HL-60/S4 treated with phorbol 12-myristate 13-acetate at 8.2 ng/mL for 4 days and 3 days (cell line): ENCODE data around the gene PRSS21.

Source experiments
- in situ Hi-C: fragments of 300-500 bp; cut with MboI; formaldehyde crosslinking; loops from 2 replicates; pipeline ENCODE4 v1.15.0; 2022; ENCODE audit warnings: low sequenced_read_pairs

The PRSS21 gene

GRCh38 chr16:2779151-2779920 lies 37.7 kb upstream of the PRSS21 start:
- in situ Hi-C loops = no loop called here

DNA sequence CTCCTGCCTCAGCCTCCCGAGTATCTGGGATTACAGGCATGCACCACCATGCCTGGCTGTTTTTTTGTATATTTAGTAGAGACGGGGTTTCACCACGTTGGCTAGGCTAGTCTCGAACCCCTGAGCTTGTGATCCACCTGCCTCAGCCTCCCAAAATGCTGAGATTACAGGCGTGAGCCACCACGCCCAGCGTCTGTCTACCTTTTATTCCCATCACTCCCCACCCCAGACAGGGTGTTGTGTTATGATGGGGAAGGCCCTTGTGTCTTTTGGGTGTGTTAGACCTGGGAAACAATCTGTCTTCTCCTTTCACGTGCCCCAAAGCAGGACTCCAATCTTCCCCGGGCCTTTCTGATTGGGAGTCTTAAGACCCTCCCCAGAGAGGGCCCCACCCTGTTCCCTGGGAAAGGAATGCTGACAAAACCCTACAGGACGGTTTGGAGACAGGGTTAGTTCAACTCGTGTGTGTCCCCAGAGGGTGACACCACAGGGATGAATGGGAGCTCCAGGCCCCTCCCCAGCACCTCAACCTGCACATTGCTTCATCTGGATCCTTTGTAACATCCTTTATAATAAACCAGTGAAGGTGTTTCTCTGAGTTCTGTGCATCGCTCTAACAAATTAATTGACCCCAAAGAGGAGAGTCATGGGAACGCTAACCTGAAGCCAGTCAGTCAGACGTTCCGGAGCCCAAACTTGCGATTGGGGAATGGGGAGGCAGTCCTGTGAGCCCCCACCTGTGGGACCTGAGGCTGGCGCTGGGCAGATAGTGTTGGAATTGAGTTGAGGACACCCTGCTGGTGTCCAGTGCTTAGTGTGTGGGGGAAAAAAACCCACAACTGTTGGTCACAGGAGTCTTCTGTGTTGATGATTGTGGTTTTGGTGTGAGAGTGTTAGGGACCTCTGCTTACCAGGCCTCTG lies 36.8 kb upstream of the PRSS21 start:
- in situ Hi-C loops = no loop called here

DNA sequence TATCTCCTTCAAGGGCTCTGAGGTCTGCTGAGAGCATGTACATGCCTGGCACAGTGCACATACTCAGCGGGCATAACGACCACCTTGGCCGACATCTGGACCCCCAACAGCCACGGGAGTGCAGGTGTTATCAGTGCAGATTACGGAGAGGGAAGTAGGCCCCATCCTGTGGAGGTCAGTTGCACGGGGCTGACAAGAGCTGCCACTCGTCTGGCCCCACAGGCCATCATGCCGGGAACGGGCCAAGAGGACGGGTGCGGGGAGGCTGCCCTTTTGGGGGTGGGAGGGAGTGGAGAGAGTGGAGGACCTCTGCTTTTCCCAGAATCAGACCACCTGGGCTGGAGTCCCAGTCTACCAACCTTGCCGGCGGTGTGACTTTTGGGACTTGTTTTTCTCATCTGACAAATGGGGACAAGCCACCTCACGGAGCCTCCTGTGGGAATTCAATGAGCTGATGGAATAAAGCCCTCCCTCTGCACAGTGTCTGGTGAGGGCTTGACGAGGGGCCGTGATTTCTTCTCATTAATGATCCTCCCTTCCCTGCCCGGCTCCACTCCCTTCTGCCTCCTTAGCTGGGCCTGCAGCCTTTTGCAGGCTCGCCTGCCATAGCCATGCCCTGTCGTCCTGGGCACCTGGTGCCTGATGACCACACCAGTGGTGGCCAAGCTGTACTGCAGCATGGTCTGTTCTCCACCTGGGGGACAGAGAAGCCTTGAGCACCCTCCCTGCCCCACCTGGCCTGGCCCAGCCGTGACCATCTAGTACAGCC lies 34.3 kb upstream of the PRSS21 start:
- in situ Hi-C loops = no loop called here

- in situ Hi-C loops = no loop called here
Measured at GRCh38 chr16:2783581-2784357, 33.3 kb upstream of the PRSS21 start.

DNA sequence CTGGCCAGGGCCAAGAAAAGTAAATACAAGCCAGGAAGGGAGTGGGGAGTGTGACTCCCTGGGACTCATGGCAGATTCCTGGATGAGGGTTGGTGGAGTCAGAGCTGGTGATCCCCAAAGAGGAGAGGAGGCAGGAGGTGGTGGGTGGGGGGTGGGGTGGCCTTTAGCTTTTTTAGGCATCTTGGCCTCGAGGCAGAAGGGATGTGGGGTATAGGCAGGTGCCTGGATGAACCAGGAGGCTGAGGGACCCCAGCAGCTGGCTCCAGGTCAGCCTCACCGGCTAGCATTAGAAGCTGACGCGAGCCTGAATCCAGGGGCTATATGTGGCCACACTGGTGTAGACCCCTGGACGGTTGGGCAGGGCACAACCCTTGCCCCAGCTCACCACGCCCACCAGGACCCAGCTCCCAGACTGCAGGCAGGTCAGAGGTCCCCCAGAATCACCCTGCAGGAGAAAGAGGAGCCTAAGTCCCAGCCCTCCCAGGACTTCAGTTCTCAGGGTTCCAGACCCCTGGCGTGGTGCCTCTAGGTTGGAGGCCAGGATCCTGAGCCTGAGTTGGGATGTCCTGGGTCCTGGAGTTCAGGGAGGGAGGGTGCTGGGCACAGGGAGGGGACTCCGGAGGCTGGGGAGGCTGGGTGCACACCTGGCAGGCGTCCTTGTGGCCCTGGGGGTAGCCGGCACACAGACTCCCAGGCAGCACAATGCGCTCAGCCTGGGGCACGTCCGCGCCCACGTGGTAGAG lies 32.5 kb upstream of the PRSS21 start:
- in situ Hi-C loops = no loop called here

DNA sequence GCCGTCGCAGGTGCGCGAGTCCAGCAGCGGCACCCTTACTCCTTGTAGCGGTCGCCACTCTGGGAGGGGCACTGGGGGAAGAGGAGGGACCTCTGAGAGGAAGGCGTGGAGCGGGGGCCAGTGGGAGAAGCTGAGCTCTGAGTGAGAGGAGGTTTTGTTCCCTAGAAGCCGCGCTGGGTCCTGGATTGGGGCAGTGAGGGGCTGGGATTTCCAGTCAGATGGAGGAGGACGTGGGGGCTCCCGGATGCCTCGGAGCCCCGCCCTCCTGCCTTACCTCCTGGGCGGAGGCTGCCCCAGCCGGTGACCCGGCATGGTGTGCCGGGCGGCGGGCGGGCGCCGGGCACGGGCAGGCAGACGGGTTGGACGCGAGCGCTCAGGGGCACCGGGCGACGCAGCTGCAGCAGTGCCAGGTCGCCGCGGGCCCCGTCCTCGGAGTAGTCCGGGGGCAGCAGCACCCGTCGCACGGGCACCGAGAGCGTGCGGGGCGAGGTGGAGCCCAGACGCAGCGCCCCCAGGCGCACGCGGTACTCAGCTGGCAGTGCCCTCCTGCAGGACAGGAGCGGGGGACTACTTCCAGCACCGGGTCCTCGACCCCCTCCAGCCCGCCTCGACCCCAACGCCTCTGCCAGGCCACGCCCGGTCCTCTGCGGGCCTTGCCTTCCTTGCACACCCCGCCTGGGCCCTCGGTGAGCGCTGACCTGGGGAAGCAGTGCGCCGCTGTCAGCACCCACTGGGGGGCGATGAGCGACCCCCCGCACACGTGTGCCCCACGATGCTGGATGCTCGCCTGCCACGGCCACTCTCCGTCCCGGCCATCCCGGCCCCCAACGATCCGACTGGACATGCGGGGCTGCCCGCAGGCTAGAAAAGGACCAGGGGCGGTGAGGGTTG lies 31.7 kb upstream of the PRSS21 start:
- in situ Hi-C loops = no loop called here

- in situ Hi-C loops = no loop called here
Measured at GRCh38 chr16:2786061-2786825, 30.8 kb upstream of the PRSS21 start.

DNA sequence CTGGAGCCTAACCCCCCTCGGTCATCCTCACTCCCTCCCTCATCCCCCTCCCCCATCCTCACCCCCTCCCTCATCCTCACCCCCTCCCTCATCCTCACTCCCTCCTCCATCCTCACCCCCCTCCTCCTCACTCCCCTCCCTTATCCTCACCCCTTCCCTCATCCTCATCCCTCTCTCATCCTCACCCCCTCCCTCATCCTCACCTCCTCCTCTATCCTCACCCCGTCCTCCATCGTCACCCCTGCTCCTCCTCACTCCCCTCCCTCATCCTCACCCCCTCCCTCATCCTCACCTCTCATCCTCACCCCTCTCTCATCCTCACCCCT lies 30.2 kb upstream of the PRSS21 start:
- in situ Hi-C loops = no loop called here

DNA sequence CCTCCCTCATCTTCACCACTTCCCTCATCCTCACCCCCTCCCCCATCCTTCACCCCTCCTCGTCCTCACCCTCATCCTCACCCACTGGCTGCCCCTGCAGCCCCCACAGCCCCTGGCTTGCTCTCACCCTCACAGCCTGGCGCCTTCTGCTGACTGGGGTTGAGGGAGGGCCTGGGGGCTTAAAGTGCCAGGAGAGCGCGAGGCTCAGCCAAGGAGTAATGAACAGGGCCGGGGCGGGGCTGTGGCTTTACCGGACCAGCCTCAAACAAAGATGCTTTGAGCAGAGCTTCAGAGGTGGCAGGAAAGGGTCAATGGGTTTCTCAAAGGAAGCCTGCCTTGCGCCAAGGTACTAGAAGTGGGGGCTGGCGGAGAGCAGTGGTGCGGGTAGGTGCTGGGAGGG lies 29.6 kb upstream of the PRSS21 start, which contains the start of gene PRSS33:
Gene PRSS33 (minus strand): TSS at position 155 of the 400 bp plus-strand sequence. CDS start 1,013 bp downstream, outside the sequence.
- in situ Hi-C loops = no loop called here

DNA sequence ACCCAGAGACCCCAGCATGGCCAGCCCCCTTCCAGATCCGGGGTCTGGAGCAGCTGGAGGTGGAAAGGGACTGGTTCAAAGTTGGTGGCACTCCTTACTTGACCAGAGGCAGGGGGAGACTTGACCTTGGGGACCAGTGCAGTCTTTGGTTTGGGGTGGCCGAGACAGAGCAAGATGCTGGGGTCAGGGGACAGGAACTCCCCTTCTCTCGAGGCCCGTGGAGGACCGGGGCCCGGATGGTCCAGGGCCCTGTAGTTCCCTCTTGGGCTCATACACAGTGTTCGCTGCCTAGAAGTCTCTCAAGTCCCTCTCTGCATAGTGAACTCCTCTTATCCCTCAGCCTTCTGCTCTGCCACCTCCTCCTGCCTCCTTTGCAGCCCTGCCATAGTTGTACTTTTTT lies 29.1 kb upstream of the PRSS21 start:
- in situ Hi-C loops = no loop called here

DNA sequence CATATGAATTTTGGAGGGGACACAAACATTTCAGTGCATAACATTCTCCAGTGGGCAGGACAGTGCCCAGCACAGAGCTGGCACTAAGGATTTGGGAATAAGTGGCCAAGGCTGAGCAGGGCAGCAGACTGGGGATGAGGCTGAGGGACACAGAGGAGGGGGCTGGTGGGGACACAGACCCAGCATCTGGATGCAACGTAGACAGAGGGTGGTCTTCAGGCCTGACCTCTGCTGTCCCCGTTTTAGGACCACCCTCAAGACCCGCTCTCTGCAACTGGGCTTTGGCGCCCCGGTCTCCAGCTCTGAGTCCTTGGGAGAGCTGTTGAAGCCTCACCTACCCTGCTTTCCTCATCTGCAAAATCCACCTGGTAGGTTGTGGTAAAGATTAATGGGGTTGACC lies 26.4 kb upstream of the PRSS21 start:
- in situ Hi-C loops = no loop called here

DNA sequence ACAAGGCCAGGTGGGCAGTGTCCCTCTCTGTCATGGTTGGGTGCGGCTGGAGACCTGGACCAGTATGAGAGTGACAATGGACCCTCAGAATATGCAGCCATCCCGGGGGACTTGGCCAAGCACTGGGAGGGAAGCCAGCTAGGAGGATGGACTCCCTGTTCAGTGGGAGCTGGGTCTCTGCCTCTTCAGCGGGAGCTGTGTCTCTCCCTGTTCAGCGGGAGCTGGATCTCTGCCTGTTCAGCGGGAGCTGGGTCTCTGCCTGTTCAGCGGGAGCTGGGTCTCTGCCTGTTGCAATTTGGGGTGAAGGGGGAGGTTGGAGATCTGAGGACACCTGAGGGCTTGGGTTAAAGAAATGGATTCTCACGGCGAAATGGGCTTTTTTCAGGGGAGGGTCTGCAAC lies 25.9 kb upstream of the PRSS21 start:
- in situ Hi-C loops = no loop called here

GRCh38 chr16:2792940-2793339 lies 24.1 kb upstream of the PRSS21 start:
- in situ Hi-C loops = no loop called here

DNA sequence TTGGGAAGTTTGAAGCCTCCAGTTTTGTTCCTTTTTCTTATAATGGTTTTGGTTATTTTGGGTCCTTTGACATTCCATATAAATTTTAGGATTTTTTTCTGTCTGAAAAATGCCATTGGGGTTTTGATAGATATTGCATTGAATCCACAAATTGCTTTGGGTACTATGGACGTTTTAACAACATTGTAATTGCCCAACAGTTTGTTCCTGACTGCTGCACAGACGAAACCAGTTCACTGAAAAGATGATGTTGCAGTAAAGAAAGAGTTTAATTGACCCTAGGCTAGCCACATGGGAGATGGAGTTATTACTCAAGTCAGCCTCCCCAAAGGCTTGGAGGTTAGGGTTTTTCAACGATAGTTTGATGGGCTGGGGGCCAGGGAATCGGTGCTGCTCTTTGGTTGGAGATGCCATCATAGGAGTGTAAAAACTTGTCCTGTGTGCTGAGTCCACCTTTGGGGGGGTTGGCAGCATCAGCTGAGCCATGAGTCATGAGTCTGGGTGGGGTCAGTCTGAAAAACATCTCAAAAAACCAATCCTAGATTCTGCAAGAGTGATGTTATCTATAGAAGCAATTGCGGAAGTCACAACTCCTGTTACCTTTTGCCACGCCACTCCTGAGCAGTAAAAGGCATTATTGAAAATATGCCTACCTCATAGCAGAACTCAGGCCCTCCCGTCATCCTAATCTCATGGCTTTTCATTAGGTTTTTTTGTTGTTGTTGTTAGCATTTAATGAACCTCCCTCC lies 21.5 kb upstream of the PRSS21 start:
- in situ Hi-C loops = no loop called here

DNA sequence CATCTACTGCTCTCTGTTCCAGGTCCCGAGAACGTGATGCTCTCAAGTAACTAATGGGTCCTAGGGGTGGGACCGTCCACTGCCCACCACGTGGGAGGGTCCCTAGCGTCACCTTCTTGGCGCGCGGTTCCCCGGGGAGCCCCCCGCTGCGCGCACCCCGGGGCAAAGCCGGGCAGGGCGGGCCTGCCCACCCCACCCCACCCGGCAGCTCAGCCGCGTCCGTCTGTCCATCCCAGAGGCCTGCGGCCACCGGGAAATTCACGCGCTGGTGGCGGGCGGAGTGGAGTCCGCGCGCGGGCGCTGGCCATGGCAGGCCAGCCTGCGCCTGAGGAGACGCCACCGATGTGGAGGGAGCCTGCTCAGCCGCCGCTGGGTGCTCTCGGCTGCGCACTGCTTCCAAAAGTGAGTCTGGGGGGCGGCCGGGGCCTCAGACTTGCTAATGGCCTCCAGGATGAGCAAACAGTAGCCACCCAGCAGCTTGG lies 18.3 kb upstream of the PRSS21 start:
- in situ Hi-C loops = no loop called here

DNA sequence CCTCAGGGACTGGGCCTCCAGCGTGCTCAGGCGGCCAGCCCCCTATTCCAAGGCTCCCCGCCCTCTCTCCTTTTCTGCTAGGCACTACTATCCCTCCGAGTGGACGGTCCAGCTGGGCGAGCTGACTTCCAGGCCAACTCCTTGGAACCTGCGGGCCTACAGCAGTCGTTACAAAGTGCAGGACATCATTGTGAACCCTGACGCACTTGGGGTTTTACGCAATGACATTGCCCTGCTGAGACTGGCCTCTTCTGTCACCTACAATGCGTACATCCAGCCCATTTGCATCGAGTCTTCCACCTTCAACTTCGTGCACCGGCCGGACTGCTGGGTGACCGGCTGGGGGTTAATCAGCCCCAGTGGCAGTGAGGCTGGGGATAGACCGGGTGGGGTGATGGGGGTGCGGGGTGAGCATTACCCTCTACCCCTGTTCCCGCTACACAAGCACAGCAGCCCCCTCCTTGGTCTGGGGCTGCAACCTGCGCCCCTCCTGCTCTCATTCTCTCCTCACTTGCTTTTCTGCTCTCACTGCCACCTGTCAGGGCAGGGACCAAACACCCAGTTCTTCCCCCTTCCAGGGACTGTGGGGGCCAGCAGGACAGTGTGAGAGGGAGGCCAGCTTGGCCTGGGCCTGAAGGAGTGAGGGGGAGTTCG lies 17.7 kb upstream of the PRSS21 start:
- in situ Hi-C loops = no loop called here

GRCh38 chr16:2799859-2800226 lies 17.2 kb upstream of the PRSS21 start:
- in situ Hi-C loops = no loop called here
